Psoas muscle (tissue), 8 donors: ENCODE data around the gene ZNF606. TPM values are rescaled to one million over a fixed set of nuclear protein-coding genes. Genes with fewer than 3 reads are reported as not detected.

Experiments
- ATAC-seq, 4 donors: fragments of 200-7000 bp; cut with Tn5 transposase; one replicate each; pipeline ENCODE4 v1.9.1; 2020; ENCODE audit warnings: moderate library complexity in 3 of 4, mild to moderate bottlenecking in 2 of 4
- DNase-seq, 2 donors: peaks; one replicate each; pipeline ENCODE4 v3.0.0-alpha.2; 2020
- H3K27ac ChIP-seq: fragments of 200-600 bp; one replicate; pipeline ENCODE4 v1.8.0; 2022
- H3K27me3 ChIP-seq, 3 donors: fragments of 200-600 bp in 1 of 3; one replicate each; pipeline versions ENCODE4 v1.6.1 to v1.8.0; 2013 to 2022; ENCODE audit warnings: low read length in 2 of 3, mild to moderate bottlenecking in 2 of 3, moderate library complexity in 1 of 3; ENCODE audit not compliant: insufficient read depth in 3 of 3
- H3K36me3 ChIP-seq, 2 donors: fragments of 200-600 bp in 1 of 2; one replicate each; pipeline versions ENCODE4 v1.6.1 to v1.8.0; 2013 to 2022; ENCODE audit warnings: low read depth in 1 of 2, mild to moderate bottlenecking in 1 of 2, moderate library complexity in 1 of 2; ENCODE audit not compliant: insufficient read depth in 1 of 2
- H3K4me1 ChIP-seq: fragments of 200-600 bp; one replicate; pipeline ENCODE4 v1.8.0; 2022
- H3K4me3 ChIP-seq: fragments of 200-600 bp; one replicate; pipeline ENCODE4 v1.8.0; 2022; ENCODE audit warnings: mild to moderate bottlenecking
- H3K9me3 ChIP-seq: fragments of 200-600 bp; one replicate; pipeline ENCODE4 v1.8.0; 2022
- WGBS, 3 donors: extraction: QIAGEN DNeasy Blood & Tissue Kit; methylation state at CpG; one replicate each; pipeline versions ENCODE4 v1.1.6 to v1.1.7; 2013; 5-methylcytosine and 5-hydroxymethylcytosine counted together
- intact Hi-C, 2 donors: fragments of 100-400 bp; cut with DNase I; formaldehyde crosslinking; loops; one replicate each; pipeline versions ENCODE4 v1.11.0 to v1.14.2; 2022
- polyA plus RNA-seq, 3 donors: library from polyadenylated mRNA; stranded (reverse); fragments of 200-250 nt; gene quantifications; one replicate each; pipeline ENCODE4 v1.2.3, GENCODE V29; 2013
- total RNA-seq, 4 donors: library from RNA; stranded (reverse); fragmentation: NEBNext Ultra II Directional in 2 of 4; extraction: Animal tissue kit (Norgen Biotek cat#: 25700) in 2 of 4; gene quantifications; one replicate each; pipeline versions ENCODE4 v1.2.1 to v1.2.4, GENCODE V29; 2021 to 2023
- TF ChIP-seq, protein P1 (sequence below): fragments of 200-600 bp; IDR thresholded peaks from one replicate; pipeline ENCODE4 v1.8.0; 2022; ENCODE audit warnings: antibody characterized with exemption
- donor health status: healthy with polysubstance abuse.
- donor health status: DM: no; HTN: no; CAD: no; lungs with moderate emphysema.
- donor health status: Bipolar disorder and iron deficiency.
- donor health status: healthy.
- donor health status: DM: yes; HTN: yes; CAD: no.
- donor health status: DM: no; HTN: no; CAD: no.
- donor health status: DM: no; HTN: no; CAD: no.
- donor health status: DM: yes; HTN: yes; CAD: no.

The ZNF606 gene
- total and polyA plus RNA-seq, 7 donors = 2.0 to 7.0 (median 3.9) TPM

DNA sequence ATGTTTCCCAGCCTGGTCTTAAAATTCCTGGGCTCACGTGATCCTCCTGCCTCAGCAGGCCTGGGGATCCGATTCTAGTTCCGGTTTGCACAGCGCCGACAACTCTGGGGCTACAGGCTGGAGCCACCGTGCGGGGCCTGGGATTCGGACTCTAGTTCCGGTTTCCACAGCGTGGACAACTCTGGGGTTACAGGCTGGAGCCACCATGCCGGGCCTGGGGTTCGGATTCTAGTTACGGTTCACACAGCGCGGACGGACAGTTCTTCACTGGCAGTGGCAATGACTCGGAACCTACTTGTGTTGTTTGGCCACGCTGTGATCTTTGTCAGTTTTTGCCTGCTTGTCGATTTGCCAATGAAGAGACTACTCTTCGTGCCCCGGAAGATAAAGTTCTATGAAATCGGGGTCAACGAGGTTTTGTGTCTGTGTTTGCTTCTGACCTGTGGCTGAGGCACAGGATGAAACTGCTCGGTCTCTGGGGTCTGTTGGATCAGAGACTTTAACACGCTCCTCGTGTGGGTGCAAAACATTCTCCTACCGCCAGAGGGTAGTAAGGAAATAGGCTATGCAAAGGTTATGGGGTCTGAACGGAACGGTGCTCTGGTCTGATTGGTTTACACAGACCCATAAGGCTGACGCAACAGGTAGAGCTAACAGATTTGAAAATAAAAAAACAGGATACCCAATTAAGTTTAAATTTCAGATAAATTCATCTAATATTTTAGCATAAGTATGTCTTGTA lies 19.1 kb upstream of the ZNF606 start:
- Histone ChIP-seq H3K36me3 (no peaks in the 10 kb centered on the region), H3K27ac (no peak overlapping the region), H3K4me3 (no peak overlapping the region), H3K4me1 (no peaks in the 10 kb centered on the region), H3K9me3 (peaks cover 9% of the 10 kb centered on the region), H3K27me3 (no peaks in the 10 kb centered on the region)
- DNase-seq = no peak
- intact Hi-C loops = loop anchor here (2.0 to 5.0 kb wide), 2 partner anchors 131 to 133 kb away; partner anchors contain the start of gene ZNF329 (in 1 of the 2)
- TF ChIP-seq, protein P1, sequence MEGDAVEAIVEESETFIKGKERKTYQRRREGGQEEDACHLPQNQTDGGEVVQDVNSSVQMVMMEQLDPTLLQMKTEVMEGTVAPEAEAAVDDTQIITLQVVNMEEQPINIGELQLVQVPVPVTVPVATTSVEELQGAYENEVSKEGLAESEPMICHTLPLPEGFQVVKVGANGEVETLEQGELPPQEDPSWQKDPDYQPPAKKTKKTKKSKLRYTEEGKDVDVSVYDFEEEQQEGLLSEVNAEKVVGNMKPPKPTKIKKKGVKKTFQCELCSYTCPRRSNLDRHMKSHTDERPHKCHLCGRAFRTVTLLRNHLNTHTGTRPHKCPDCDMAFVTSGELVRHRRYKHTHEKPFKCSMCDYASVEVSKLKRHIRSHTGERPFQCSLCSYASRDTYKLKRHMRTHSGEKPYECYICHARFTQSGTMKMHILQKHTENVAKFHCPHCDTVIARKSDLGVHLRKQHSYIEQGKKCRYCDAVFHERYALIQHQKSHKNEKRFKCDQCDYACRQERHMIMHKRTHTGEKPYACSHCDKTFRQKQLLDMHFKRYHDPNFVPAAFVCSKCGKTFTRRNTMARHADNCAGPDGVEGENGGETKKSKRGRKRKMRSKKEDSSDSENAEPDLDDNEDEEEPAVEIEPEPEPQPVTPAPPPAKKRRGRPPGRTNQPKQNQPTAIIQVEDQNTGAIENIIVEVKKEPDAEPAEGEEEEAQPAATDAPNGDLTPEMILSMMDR = peak; percentile 45
- peak in 3 of 4 donors; percentile 53 to 58 (median 56) for ATAC-seq
- WGBS, 3 donors = 49 to 52% (median 52%) methylated on average over 30 of the region's 30 CpGs

DNA sequence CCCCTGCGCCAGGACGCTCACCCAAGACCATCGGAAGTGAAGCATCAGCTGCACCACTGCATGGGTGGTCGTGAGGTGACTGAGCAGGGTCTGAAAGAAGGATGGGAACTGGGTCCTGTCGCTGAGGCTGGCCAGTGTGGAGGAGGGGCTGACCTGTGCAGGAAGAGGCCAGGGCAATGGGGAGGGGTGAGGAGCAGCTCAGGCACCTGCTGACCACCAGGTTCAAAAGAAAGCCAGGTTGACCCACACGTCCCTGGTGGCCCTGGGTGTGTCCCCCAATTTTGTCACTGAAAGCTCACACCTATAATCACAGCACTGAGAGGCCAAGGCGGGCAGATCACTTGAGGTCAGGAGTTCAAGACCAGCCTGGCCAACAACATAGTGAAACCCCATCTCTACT lies 17.5 kb upstream of the ZNF606 start:
- no peaks in the 10 kb centered on the region for H3K27me3 ChIP-seq
- ATAC-seq = no peak
- no peaks in the 10 kb centered on the region for H3K36me3 ChIP-seq
- H3K4me1 ChIP-seq = no peaks in the 10 kb centered on the region
- 72 to 77% (median 76%) methylated on average over 7 of the region's 7 CpGs for WGBS, 3 donors
- H3K4me3 ChIP-seq = no peak overlapping the region
- TF ChIP-seq, protein P1 = no peak
- intact Hi-C loops = loop anchor here in 1 of 2 donors (5.0 kb wide), 1 partner anchor 132 kb away; the partner anchor contains the start of gene ZNF329
- peaks cover 15% of the 10 kb centered on the region for H3K9me3 ChIP-seq
- DNase-seq = no peak
- H3K27ac ChIP-seq = no peak overlapping the region

DNA sequence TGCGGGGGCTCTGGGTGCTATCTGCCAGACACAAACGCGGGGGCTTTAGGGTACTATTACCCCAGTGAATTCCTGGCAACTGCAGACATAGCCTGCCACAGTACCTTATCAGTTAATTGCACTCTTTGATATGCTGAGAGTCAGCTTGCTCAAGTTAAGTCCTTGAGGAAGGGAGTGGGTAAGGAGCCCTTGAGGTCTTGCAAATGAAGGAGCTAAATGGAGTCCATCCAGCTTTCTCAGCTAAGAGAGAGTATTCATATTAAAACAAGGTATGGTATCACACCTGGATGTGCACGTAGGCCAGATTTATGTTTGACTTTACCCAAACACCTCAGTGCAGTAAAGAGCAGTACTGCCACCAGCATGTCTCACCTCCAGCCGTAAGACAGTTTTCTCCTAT lies 11.5 kb upstream of the ZNF606 start:
- ATAC-seq = no peak
- intact Hi-C loops = no loop called here
- Histone ChIP-seq H3K9me3 (peaks cover 28% of the 10 kb centered on the region), H3K36me3 (no peaks in the 10 kb centered on the region), H3K27me3 (peaks cover 0 to 17% (median 0%) of the 10 kb centered on the region in 3 donors), H3K4me3 (no peak overlapping the region), H3K27ac (no peak overlapping the region), H3K4me1 (no peaks in the 10 kb centered on the region)
- WGBS, 3 donors = 40 to 47% (median 47%) methylated on average over 5 of the region's 5 CpGs
- TF ChIP-seq, protein P1 = no peak
- DNase-seq = no peak

DNA sequence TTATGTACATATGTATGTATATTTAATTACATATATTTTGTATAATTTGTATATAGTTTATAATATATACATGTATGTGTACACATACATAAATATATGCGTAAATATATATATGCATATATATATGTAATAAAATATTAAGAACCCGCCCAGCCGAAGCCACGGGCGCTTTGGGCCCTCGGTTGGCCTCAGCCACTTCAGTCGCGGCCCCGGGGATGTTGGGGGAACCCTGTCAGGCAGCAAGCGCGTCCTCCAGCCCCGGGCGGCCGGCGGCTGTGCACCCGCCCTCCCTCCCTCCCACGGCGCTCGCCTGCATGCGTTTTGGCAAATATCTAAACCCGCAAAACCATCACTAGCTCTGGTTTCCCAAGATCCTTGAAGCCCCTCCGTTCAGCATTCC lies 7.9 kb upstream of the ZNF606 start:
- WGBS, 3 donors = 68 to 78% (median 77%) methylated on average over 22 of the region's 22 CpGs
- H3K27ac ChIP-seq = no peak overlapping the region
- peaks cover 51% of the 10 kb centered on the region for H3K9me3 ChIP-seq
- DNase-seq = no peak
- TF ChIP-seq, protein P1 = no peak
- H3K27me3 ChIP-seq = peaks cover 0 to 17% (median 0%) of the 10 kb centered on the region in 3 donors
- H3K36me3 ChIP-seq = peaks cover 4 to 19% of the 10 kb centered on the region in 2 donors
- no peak overlapping the region for H3K4me3 ChIP-seq
- H3K4me1 ChIP-seq = no peaks in the 10 kb centered on the region
- intact Hi-C loops = no loop called here
- no peak for ATAC-seq
